GM19351 (cell line): ENCODE results near the gene EFCAB14.
"Not testable (repeated sequence)": the region's sequence is repeated elsewhere in the genome, so short reads cannot be mapped to it uniquely, and the experiment has no call there.

Source experiments
- ATAC-seq: cut with Tn5 transposase; IDR thresholded peaks from one replicate; pipeline ENCODE4 v1.9.1; 2021; ENCODE audit warnings: mild to moderate bottlenecking, moderate library complexity; ENCODE audit not compliant: unreplicated experiment

The EFCAB14 gene

DNA sequence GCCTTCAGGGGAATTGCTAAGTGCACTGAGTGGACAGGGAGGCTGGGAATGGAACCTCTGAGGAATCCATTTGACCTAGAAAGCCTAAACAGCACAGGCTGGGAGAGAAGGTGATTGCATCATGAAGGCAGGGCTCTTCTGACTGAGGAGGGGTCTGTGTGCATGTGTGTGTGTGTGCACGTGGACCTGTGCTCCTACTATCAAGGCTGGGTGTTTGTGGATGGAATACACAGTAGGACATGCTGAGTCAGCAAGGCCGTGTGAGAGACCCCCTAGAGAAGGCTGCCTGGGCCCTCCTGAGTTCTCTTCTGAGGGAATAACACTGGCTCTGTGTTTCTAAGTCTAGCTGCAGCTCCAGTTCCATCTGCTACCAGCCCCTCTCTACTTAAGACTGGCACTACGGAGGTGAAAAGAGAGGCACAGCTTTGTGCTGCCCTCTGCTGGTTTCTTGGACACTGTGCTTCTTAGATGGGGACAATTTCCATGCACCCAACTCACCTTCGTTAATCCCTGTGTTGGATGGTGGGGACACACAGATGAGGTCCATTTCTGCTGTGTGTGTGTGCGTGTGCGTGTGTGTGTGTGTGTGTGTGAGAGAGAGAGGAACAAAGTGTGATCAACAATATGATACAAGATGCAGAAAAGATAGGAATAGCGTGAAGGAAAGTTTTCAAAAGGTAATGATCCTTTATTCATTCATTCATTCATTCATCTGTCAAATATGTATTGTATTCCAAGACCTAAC is 6.2 kb upstream of the EFCAB14 start:
- peak; percentile 98 for ATAC-seq

DNA sequence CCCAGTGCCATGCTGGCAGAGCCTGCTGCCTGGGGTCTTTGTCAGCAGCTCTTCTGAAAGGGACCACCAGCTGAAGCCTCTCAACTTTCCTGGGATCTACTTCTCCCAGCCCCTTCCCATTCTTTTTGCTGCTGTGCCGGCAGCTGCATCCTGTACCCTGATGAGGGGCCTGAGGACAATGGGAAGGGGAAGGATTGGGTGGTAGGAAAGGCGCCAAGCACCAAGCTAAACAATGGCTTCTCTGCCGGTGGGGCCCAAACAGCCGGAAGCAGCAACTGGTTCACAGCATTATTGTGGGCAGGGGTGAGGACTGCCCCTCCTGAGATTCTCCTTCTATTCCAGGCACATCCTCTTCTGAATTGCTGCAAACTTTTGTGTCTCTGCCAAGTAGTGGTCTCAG is 5.0 kb upstream of the EFCAB14 start:
- ATAC-seq = no peak

DNA sequence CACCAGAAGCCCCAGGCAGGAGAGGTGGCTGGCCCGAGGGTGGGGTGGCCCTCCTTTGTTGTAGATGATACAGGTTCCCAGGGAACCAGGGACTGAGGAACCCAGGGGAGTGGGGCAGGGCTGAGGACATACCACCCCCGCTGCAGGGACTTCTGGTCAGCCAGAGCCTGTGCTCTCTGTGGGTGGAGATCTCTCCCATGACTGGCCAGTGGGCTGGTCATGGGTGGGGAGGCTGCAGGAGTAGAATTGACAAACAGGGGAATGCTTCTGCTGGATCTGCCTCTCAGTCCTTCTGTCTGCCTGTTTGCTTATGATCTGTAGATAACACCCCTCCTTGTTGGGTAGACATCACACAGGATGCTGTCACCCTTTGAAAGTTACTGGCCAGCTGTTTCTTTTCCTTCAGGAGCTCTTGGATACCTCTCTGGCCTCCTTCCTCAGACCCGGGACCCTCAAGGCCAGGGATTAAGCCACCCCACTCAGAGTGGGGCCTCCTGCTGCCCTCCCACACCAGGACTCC is 2.8 kb upstream of the EFCAB14 start:
- ATAC-seq = no peak

GRCh38 chr1:46721204-46721603 is 2.3 kb upstream of the EFCAB14 start:
- ATAC-seq = no peak

DNA sequence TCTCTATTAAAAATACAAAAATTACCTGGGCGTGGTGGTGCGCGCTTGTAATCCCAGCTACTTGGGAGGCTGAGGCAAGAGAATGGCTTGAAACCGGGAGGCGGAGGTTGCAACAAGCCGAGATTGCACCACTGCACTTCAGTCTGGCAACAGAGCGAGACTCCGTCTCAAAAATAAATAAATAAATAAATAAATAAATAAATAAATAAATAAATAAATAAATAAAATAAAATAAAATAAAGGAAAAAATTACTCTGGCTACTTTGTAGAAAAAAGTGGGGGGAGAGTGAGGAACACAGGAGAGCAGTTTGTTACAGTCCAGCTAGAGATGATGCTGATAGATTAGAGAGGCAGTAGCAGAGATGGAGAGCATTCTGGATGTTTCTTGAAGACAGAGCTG is 1.4 kb upstream of the EFCAB14 start:
- ATAC-seq = not testable (repeated sequence)

DNA sequence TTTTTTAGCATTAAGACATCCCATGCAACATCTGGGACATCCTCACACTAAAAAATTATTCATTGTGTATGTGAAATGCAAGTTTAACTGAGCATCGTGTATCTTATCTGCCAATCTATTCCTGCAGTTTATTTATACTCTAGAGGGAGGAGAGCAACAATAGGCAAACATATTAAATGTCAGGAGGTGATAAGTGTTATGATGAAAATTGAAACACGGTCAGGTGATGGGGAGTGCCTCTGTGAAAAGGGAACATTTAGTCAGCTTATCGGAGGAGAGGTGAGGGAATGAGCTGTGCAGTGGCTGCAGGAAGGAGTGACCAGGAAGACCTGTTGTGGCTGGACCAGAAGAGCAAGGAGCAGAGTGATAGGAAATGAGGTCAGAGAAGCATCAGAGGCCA is 775 bp upstream of the EFCAB14 start:
- no peak for ATAC-seq

DNA sequence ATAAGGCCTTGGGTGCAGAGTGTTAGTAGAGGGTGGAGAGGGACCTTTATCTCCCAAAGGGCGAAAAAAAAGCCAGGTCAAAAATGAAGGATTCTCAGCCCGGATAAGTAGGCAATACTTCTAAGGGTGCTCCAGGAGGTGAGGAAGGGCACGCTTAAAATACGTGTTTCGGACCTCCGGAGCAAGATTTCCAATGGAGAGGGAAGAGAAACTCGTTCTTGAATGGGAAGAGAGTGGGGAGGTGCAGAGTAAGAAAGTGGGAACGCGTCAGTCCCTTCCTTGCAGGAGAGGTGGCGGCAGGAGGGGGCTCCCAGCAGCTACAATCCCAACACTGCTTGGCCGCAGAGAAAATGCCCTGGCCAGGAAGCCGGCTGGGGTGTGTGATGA is 581 bp downstream of the EFCAB14 start:
- ATAC-seq = no peak

- ATAC-seq = no peak
These were observed 1.3 kb downstream of the EFCAB14 start for GRCh38 chr1:46717654-46718053.

- ATAC-seq = no peak
These were observed 3.9 kb downstream of the EFCAB14 start for GRCh38 chr1:46714976-46715375.

GRCh38 chr1:46708121-46708520 is 10.8 kb downstream of the EFCAB14 start:
- ATAC-seq = no peak

DNA sequence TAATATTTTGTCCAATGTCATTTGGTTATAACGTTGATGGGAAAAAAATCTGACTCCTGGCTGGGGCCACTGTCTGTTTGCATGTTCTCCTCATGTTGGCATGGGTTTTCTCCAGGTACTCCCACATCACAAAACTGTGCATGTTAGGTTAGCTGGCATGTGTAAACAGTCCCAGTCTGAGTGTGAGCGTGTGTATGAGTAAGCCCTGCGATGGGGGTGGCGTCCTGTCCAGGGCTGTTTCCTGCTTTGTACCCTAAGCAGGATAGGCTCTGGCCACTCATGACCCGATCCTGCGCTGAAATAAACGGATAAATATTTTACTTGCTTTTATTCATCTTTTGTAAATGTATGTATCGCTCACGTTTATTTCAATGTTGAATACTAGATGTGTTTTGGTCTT is 13.5 kb downstream of the EFCAB14 start:
- ATAC-seq = no peak

DNA sequence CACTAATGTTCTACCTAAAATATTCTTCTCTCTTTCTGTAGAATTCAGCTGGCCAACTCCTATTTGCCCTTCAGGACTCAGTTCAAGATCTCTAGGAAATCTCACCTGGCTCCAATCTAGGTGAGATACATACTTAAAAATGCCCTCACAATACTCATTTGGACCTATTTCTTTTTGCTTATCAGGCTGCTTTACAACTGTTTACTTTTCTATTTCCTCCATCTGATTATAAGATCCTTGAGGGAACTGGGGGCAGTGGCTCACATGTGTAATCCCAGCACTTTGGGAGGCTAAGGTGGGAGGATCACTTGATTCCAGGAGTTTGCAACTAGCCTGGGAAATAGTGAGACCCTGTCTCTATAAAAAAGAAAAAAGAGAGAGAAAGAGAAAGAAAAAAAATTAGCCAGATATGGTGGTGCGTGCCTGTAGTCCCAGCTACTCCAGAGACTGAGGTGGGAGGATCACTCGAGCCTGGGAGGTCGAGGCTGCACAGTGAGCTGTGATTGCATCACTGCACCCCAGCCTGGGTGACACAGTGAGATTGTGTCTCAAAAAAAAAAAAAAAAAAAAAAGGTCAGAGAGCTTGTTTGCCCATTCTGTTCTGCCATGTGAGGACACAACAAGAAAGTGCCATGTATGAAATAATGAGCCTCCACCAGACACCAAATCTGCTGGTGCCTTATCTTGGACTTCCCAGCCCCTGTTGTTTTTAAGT is 14.8 kb downstream of the EFCAB14 start:
- ATAC-seq = no peak

GRCh38 chr1:46699666-46700065 is 19.2 kb downstream of the EFCAB14 start:
- no peak for ATAC-seq

- ATAC-seq = no peak
These were observed 21.9 kb downstream of the EFCAB14 start for GRCh38 chr1:46697053-46697452.

GRCh38 chr1:46694676-46695075 is 24.2 kb downstream of the EFCAB14 start:
- not testable (repeated sequence) for ATAC-seq

GRCh38 chr1:46692811-46693770 is 25.8 kb downstream of the EFCAB14 start:
- ATAC-seq = no peak

DNA sequence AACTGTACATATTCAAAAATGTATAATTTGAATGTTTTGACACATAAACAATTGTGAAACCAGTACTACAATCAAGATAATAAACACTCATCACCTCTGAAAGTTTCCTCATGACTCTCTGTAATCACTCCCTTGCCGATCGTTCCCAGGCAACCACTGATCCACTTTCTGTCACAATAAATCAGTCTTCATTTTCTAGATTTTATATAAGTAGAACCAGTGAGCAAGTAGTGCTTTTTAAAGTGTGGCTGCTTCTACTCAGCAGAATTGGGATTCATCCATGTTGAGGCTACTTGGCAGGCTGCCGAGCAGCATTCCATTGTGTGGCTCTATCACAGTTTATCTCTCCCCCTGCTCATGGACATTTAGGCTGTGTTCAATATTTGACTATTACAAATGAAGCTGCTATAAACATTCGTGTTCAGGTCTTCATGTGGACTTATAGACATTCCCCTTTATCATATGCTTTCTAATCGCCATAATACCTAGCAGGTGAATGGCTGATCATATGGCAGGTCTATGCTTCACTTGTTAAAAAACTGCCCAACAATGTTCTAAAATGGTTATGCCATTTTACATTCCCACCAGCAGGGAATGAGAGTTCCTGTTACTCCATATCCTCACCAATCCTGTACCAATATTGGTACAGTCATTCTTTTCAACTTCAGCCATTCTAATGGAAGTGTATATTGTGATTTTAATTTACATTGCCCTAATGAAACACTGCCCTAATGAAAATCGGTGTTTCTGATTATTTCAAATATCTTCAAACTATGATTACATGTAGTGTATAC is 26.7 kb downstream of the EFCAB14 start:
- ATAC-seq = no peak

GRCh38 chr1:46690931-46691421 is 27.9 kb downstream of the EFCAB14 start:
- no peak for ATAC-seq

- ATAC-seq = no peak
These were observed 29.0 kb downstream of the EFCAB14 start for GRCh38 chr1:46689897-46690296.

DNA sequence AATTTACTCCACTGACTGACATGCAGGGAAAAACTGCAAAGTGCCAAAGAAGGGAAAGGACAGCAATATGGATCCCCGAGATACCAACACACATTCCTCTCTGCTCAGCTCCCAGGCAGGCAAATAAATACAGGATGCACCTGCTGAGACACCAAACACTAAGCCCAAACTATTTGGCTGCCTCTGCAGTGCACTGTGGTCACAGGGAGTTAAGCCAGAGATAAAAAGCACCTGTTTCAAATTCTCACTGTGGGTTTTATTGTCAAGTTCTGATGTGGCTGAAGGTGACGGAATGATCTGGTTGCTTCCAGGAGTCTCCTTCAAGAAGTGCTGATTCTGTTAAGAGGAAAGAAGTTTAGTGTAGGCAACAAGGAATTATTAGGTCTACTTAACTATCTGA is 29.6 kb downstream of the EFCAB14 start:
- no peak for ATAC-seq
